Adipocyte (in vitro differentiated cells): ENCODE results near the gene PPME1.
"Not testable (repeated sequence)": the region's sequence is repeated elsewhere in the genome, so short reads cannot be mapped to it uniquely, and the experiment has no call there.

ENCODE experiments used
- DNase-seq: peaks from one replicate; pipeline ENCODE4 v3.0.0-alpha.2; 2015; ENCODE audit warnings: low read depth
- H3K27me3 ChIP-seq: replicated peaks from 2 replicates; pipeline ENCODE4 v1.7.0; 2013; ENCODE audit warnings: mild to moderate bottlenecking, low read length, moderate library complexity; ENCODE audit not compliant: control insufficient read depth, insufficient read depth
- H3K36me3 ChIP-seq: 2 replicates; pipeline ENCODE4 v1.7.0; 2013; ENCODE audit warnings: low read length, mild to moderate bottlenecking, moderate library complexity; ENCODE audit not compliant: control insufficient read depth, insufficient read depth, severe bottlenecking
- H3K4me1 ChIP-seq: 2 replicates; pipeline ENCODE4 v1.7.0; 2013; ENCODE audit warnings: mild to moderate bottlenecking, low read length, moderate library complexity; ENCODE audit not compliant: control insufficient read depth, insufficient read depth
- H3K4me3 ChIP-seq: 2 replicates; pipeline ENCODE4 v1.7.0; 2013; ENCODE audit warnings: mild to moderate bottlenecking, low read length, moderate library complexity
- H3K9ac ChIP-seq: 2 replicates; pipeline ENCODE4 v1.7.0; 2013; ENCODE audit warnings: mild to moderate bottlenecking, low read length, moderate library complexity
- H3K9me3 ChIP-seq: 2 replicates; pipeline ENCODE4 v1.7.0; 2013; ENCODE audit warnings: mild to moderate bottlenecking, low read length, moderate library complexity; ENCODE audit not compliant: control insufficient read depth

The PPME1 gene

GRCh38 chr11:74170694-74171629 lies at the start of gene PPME1, which contains the start of gene C2CD3:
Gene PPME1 (plus strand): TSS chr11:74171289. CDS start chr11:74171422, 133 bp downstream.
Gene C2CD3 (minus strand): TSS chr11:74171002. CDS start chr11:74170792, 210 bp downstream.
- H3K9ac ChIP-seq = peak within 1 kb of the TSS; percentile 96
- H3K4me3 ChIP-seq = peak within 1 kb of the TSS; percentile 94
- H3K9me3 ChIP-seq = no peaks in the 10 kb centered on the region
- peaks cover 27% of the 10 kb centered on the region for H3K4me1 ChIP-seq
- no peaks in the 10 kb centered on the region for H3K27me3 ChIP-seq
- H3K36me3 ChIP-seq = peaks cover 20% of the 10 kb centered on the region
- DNase-seq = peak; percentile 100

- Histone ChIP-seq H3K4me1 (peaks cover 13% of the 10 kb centered on the region), H3K36me3 (peaks cover 9% of the 10 kb centered on the region), H3K9ac (no peak overlapping the region), H3K9me3 (no peaks in the 10 kb centered on the region), H3K27me3 (no peaks in the 10 kb centered on the region), H3K4me3 (no peak overlapping the region)
- DNase-seq = no peak
Measured at GRCh38 chr11:74121804-74122203, 49.3 kb upstream of the PPME1 start.

GRCh38 chr11:74123008-74123448 lies 48.1 kb upstream of the PPME1 start:
- peaks cover 13% of the 10 kb centered on the region for H3K4me1 ChIP-seq
- peaks cover 7% of the 10 kb centered on the region for H3K36me3 ChIP-seq
- H3K4me3 ChIP-seq = no peak overlapping the region
- no peaks in the 10 kb centered on the region for H3K9me3 ChIP-seq
- no peak for DNase-seq
- no peak overlapping the region for H3K9ac ChIP-seq
- H3K27me3 ChIP-seq = no peaks in the 10 kb centered on the region

DNA sequence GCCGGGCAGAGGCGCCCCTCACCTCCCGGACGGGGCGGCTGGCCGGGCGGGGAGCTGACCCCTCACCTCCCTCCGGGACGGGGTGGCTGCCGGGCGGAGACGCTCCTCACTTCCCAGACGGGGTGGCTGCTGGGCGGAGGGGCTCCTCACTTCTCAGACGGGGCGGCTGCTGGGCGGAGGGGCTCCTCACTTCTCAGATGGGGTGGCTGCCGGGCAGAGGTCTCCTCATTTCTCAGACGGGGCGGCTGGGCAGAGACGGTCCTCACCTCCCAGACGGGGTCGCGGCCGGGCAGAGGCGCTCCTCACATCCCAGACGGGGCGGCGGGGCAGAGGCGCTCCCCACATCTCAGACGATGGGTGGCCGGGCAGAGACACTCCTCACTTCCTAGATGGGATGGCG lies 42.0 kb upstream of the PPME1 start:
- not testable (repeated sequence) for H3K9me3 ChIP-seq, H3K4me1 ChIP-seq, DNase-seq, H3K4me3 ChIP-seq, H3K27me3 ChIP-seq, H3K9ac ChIP-seq
- peaks cover 13% of the 10 kb centered on the region for H3K36me3 ChIP-seq

- Histone ChIP-seq H3K36me3 (peaks cover 13% of the 10 kb centered on the region), H3K9me3 (no peaks in the 10 kb centered on the region)
Measured at GRCh38 chr11:74132833-74133232, 38.3 kb upstream of the PPME1 start.

DNA sequence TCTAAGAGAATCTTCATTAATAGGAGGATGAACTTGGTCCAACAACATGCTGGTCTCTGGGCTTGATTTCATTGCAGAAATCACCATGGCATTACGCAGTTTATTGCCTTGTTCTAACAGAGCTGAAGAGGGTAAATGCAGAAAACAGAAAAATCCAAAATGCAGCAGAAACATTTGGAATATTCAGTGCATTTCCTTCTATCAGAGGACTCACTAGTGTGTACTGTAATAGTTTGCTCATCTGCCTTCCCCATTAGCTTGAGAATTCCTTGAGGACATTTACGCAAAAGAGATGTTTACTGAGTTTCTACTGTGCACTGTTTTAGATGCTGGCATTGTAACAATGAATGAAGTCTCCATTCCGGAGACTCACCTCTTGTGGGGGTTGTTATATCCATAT lies 37.7 kb upstream of the PPME1 start:
- no peaks in the 10 kb centered on the region for H3K9me3 ChIP-seq
- H3K4me1 ChIP-seq = peaks cover 14% of the 10 kb centered on the region
- no peak overlapping the region for H3K4me3 ChIP-seq
- H3K27me3 ChIP-seq = no peaks in the 10 kb centered on the region
- H3K36me3 ChIP-seq = peaks cover 13% of the 10 kb centered on the region
- no peak overlapping the region for H3K9ac ChIP-seq
- DNase-seq = no peak

More at GRCh38 chr11:74132833-74133232, 38.3 kb upstream of the PPME1 start:
- Histone ChIP-seq H3K27me3 (no peaks in the 10 kb centered on the region), H3K4me3 (no peak overlapping the region), H3K4me1 (peaks cover 8% of the 10 kb centered on the region), H3K9ac (no peak overlapping the region)
- DNase-seq = no peak

DNA sequence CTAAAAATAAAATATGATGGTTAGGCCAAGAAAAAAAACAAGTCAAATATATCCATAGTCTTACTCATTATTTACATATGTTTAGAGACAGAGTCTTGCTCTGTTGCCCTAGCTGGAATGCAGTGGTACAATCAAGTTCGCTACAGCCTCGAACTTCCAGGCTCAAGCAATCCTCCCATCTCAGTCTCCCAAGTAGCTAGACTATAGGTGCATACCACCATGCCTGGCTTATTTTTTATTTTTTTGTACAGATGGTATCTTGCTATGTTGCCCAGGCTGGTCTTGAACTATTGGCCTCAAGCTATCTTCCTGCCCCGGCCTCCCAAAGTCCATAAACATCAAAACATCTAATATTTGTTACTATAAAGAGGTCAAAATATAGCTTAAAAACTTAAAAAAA lies 36.4 kb upstream of the PPME1 start:
- no peak overlapping the region for H3K4me3 ChIP-seq
- peaks cover 24% of the 10 kb centered on the region for H3K4me1 ChIP-seq
- no peak overlapping the region for H3K9ac ChIP-seq
- no peaks in the 10 kb centered on the region for H3K27me3 ChIP-seq
- peaks cover 13% of the 10 kb centered on the region for H3K36me3 ChIP-seq
- no peak for DNase-seq
- H3K9me3 ChIP-seq = no peaks in the 10 kb centered on the region

DNA sequence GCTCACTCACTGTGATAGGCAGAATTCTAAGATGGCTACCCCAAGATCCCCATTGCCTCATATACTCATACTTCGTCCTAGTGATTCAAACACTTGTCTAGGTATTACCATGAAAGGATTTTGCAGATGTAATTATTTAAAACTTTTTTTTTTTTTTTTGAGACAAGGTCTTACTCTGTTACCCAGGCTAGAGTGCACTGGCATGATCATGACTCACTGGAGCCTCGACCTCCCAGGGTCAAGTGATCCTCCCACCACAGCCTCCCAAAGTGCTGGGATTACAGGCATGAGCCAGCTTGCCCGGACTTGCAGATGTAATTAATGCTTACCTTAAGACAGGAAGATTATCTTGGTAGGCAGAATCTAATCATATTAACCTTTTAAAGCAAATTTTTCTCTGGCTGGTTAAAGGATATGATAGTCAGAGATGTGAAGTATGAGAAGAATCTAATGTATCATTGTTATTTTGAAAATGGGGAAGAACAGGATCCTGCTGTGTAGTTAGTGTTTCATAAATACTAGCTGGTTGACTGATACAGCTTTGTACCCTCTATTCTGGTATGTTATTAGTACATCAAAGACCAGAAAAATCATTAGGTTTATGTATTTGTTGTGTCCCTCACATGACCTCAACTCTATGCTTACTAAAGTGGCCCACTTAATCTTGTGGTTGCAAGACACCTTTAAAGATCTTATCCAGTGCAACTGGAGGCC lies 35.8 kb upstream of the PPME1 start:
- Histone ChIP-seq H3K9me3 (no peaks in the 10 kb centered on the region), H3K27me3 (no peaks in the 10 kb centered on the region), H3K36me3 (peaks cover 13% of the 10 kb centered on the region), H3K9ac (no peak overlapping the region), H3K4me1 (peaks cover 24% of the 10 kb centered on the region), H3K4me3 (no peak overlapping the region)
- DNase-seq = no peak

DNA sequence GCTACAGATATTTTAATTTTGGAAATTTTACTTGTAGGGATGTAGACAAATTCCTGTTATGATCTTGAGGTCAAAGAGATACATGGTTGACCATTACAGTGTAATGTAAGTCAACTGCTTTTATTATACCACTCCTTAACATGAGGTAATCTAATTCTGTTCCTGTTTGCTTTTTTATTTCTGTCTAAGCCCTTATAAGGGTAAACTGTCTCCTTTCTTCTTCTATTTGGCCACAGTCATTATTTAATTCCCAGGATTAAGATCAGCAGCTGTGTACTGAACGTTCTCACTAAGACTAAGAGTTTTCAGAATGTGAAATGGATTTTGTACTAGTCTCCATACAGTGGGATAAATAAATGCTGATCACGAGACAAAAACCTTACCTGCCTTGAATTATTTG lies 33.1 kb upstream of the PPME1 start:
- H3K4me1 ChIP-seq = peaks cover 43% of the 10 kb centered on the region
- no peak for DNase-seq
- no peaks in the 10 kb centered on the region for H3K9me3 ChIP-seq
- H3K27me3 ChIP-seq = no peaks in the 10 kb centered on the region
- peaks cover 6% of the 10 kb centered on the region for H3K36me3 ChIP-seq
- H3K9ac ChIP-seq = peak overlapping the region; percentile 8
- H3K4me3 ChIP-seq = no peak overlapping the region

DNA sequence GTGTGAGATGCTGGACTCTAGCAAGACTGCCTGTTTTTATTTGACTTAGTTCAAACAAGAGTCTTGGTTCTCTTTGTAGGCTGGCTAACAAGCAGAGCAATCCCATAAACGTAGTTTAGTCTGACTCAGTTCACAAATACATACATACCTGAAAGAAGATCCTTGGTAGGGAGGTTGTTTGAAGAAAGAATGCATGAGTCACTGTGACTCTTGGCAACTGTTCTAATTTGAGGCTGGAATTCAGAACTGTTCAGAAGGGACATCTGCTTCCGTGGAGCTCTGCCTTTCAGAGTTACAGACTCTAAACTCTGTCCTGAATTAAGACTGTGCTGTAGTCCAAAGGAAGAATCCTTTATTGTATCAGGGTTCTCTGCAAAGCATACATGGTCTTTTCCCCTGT lies 32.5 kb upstream of the PPME1 start:
- DNase-seq = peak; percentile 91
- Histone ChIP-seq H3K9me3 (no peaks in the 10 kb centered on the region), H3K27me3 (no peaks in the 10 kb centered on the region), H3K4me3 (no peak overlapping the region), H3K4me1 (peaks cover 43% of the 10 kb centered on the region), H3K9ac (peak overlapping the region; percentile 57), H3K36me3 (peaks cover under 1% of the 10 kb centered on the region)
